A549 (cell line): ENCODE measurements around the gene SNX14.

Source experiments
- BHLHE40 ChIP-seq: IDR thresholded peaks from 2 replicates; pipeline ENCODE4 v1.6.1; 2012; ENCODE audit warnings: low read depth, low read length, inconsistent platforms
- CTCF ChIP-seq: fragments of >200 bp; sonication (Bioruptor Twin); formaldehyde crosslinking; IDR thresholded peaks from 3 replicates; pipeline ENCODE4 v1.5.1; 2016
- HMGXB4 ChIP-seq: fragments of 250-450 bp; sonication (Bioruptor Pico); IDR thresholded peaks from 2 replicates; pipeline ENCODE4 v1.5.0; 2021; ENCODE audit warnings: mild to moderate bottlenecking, moderate library complexity, borderline replicate concordance
- HOXA7 ChIP-seq: fragments of 250-450 bp; sonication (Bioruptor Pico); IDR thresholded peaks from 2 replicates; pipeline ENCODE4 v1.5.0; 2020; ENCODE audit warnings: mild to moderate bottlenecking, moderate library complexity
- NFE2L2 ChIP-seq: fragments of 150-350 bp; conservative IDR thresholded peaks from 2 replicates; pipeline ENCODE4 v1.6.1; 2014; ENCODE audit warnings: low read length
- RAD21 ChIP-seq, 2 experiments: fragments of >200 bp in 1 of 2; sonication (Bioruptor Twin) in 1 of 2; formaldehyde crosslinking in 1 of 2; IDR thresholded peaks in 1 of 2; conservative IDR thresholded peaks in 1 of 2; 2 replicates in 1 of 2; 3 replicates in 1 of 2; pipeline ENCODE4 v1.6.1; 2012 to 2018; ENCODE audit warnings: inconsistent platforms in 1 of 2
- RNF2 ChIP-seq: fragments of 200-600 bp; sonication (generic); IDR thresholded peaks from 2 replicates; pipeline ENCODE4 v1.6.1; 2016; ENCODE audit warnings: low read depth, mild to moderate bottlenecking, antibody characterized with exemption, moderate library complexity, borderline replicate concordance
- USF2 ChIP-seq: fragments of 450-650 bp; IDR thresholded peaks from 2 replicates; pipeline ENCODE4 v1.6.1; 2014; ENCODE audit warnings: antibody characterized with exemption
- ZNF302 ChIP-seq: fragments of 250-450 bp; sonication (Bioruptor Pico); IDR thresholded peaks from 2 replicates; pipeline ENCODE4 v1.9.0; 2021; ENCODE audit warnings: inconsistent platforms, mild to moderate bottlenecking, moderate library complexity

GRCh38 chr6:85642774-85643536 is 49.3 kb upstream of the SNX14 start, which contains the start of gene SYNCRIP:
- no peak for TF ChIP-seq CTCF
- TF ChIP-seq HMGXB4: no peak
- TF ChIP-seq RAD21 (conservative IDR thresholded peaks at IDR 0.05 in 1 of 2, IDR thresholded peaks at IDR 0.05 in 1 of 2): 0 out of 5 replicates have a peak, but pooled peaks of 1 of the 2 experiments have one; percentile 16
- no peak for TF ChIP-seq USF2
- TF ChIP-seq HOXA7: no peak
- no peak for TF ChIP-seq RNF2
- TF ChIP-seq NFE2L2: no peak
- TF ChIP-seq ZNF302: no peak
- TF ChIP-seq BHLHE40: no peak
